GM18520 (cell line): Measurements from ENCODE around the gene CHD6.

Source experiments
- ATAC-seq: cut with Tn5 transposase; IDR thresholded peaks from one replicate; pipeline ENCODE4 v1.9.1; 2021; ENCODE audit not compliant: unreplicated experiment

The CHD6 gene

GRCh38 chr20:41356951-41357350, 261.2 kb downstream of the CHD6 start:
- ATAC-seq, result no peak

DNA sequence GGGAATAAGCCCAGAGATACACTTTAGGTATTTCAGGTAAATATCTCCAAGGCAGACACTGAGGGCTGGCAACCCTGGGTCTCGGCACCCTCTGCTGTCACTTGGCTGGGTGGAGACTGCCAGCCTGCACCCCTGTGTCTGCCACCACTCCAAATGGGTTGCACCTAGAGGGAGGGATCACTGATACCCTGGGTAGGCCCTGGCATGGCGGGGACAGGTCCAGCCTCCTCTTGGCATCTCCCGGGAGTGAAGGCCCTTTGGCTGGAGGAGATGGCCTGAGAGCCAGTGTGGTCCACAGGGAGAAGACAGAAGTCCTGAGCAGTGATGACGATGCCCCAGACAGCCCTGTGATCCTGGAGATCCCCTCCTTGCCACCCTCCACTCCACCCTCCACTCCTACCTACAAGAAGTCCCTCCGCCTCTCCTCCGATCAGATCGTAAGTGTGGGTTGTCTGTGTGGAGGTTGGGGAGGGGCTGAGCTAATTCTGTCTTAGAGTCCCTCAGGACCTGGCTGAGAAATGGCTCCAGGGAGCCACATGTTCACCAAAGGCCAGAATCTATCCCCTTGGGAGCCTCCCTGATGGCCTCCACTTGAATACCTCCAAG, 262.5 kb downstream of the CHD6 start:
- no peak for ATAC-seq

GRCh38 chr20:41355192-41355591, 263.0 kb downstream of the CHD6 start:
- no peak for ATAC-seq

DNA sequence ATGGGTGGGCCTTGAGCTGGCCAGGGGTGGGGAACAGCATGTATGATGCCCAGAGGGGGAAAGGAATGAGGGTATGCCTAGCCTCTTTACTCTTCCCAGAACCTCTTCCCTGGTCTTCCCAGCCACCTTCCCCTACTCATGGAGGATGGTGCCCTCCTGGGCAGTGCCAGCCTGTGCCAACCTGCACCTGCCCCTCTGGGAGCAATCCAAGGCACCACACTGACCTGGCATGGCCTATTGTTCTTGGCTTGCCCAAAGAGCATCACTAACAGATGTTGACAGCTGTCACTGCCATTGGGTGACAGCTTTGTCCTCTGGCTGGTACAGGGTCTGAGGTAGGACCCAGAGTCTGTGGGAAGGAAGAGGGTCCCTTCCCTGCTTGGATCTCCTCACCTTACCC, 264.6 kb downstream of the CHD6 start:
- no peak for ATAC-seq

- no peak for ATAC-seq
Measured at GRCh38 chr20:41352666-41353065, 265.5 kb downstream of the CHD6 start.

- no peak for ATAC-seq
Measured at GRCh38 chr20:41352106-41352505, 266.1 kb downstream of the CHD6 start.
